Fibroblast of lung (primary cell): ENCODE data around the gene LACC1. TPM values are rescaled to one million over a fixed set of nuclear protein-coding genes. Genes with fewer than 3 reads are reported as not detected.

Experiments
- DNase-seq, 2 donors: peaks; one replicate each; pipeline versions ENCODE4 v3.0.0 to v3.0.0-alpha.2; 2010; ENCODE audit warnings: low read depth in 2 of 2
- H2AFZ ChIP-seq: 2 replicates; pipeline ENCODE4 v1.5.1; 2012; ENCODE audit warnings: low read length, control low read depth, inconsistent platforms
- H3K27ac ChIP-seq: 2 replicates; pipeline ENCODE4 v1.5.1; 2011; ENCODE audit warnings: low read length, control low read depth; ENCODE audit not compliant: insufficient read depth
- H3K27me3 ChIP-seq: 2 replicates; pipeline ENCODE4 v1.5.1; 2011; ENCODE audit warnings: mild to moderate bottlenecking, low read length; ENCODE audit not compliant: control insufficient read depth, insufficient read depth
- H3K36me3 ChIP-seq: 2 replicates; pipeline ENCODE4 v1.5.1; 2011; ENCODE audit warnings: low read length; ENCODE audit not compliant: control insufficient read depth, insufficient read depth
- H3K4me1 ChIP-seq: 2 replicates; pipeline ENCODE4 v1.5.1; 2011; ENCODE audit warnings: low read length; ENCODE audit not compliant: control insufficient read depth, insufficient read depth; ENCODE audit errors: extremely low read depth
- H3K4me2 ChIP-seq: 2 replicates; pipeline ENCODE4 v1.5.1; 2011; ENCODE audit warnings: low read length, control low read depth; ENCODE audit not compliant: insufficient read depth; ENCODE audit errors: extremely low read depth
- H3K4me3 ChIP-seq, 4 experiments: fragments of 200-600 bp in 1 of 4; sonication (generic) in 1 of 4; replicated peaks in 1 of 4; 2 replicates each; pipeline ENCODE4 v1.5.1; 2011 to 2016; ENCODE audit warnings: low read length in 4 of 4, low read depth in 3 of 4, mild to moderate bottlenecking in 3 of 4, control low read depth in 2 of 4, inconsistent platforms in 1 of 4, mixed read lengths in 1 of 4; ENCODE audit not compliant: insufficient read depth in 1 of 4; ENCODE audit errors: control extremely low read depth in 1 of 4
- H3K79me2 ChIP-seq: 2 replicates; pipeline ENCODE4 v1.5.1; 2012; ENCODE audit warnings: mild to moderate bottlenecking, low read length, inconsistent platforms; ENCODE audit not compliant: control insufficient read depth, insufficient read depth
- H3K9ac ChIP-seq: 2 replicates; pipeline ENCODE4 v1.5.1; 2011; ENCODE audit warnings: mild to moderate bottlenecking, low read length, control low read depth; ENCODE audit not compliant: insufficient read depth
- H3K9me3 ChIP-seq: 2 replicates; pipeline ENCODE4 v1.5.1; 2012; ENCODE audit warnings: low read depth, low read length; ENCODE audit not compliant: control insufficient read depth, insufficient read depth
- H4K20me1 ChIP-seq: 2 replicates; pipeline ENCODE4 v1.5.1; 2011; ENCODE audit warnings: low read length; ENCODE audit not compliant: control insufficient read depth, insufficient read depth; ENCODE audit errors: extremely low read depth
- CTCF ChIP-seq, 2 donors: IDR thresholded peaks in 1 of 2; conservative IDR thresholded peaks in 1 of 2; 1 replicate in 1 of 2; 2 replicates in 1 of 2; pipeline ENCODE4 v1.5.1; 2011 to 2012; ENCODE audit warnings: low read length in 2 of 2, control low read depth in 1 of 2, inconsistent platforms in 1 of 2, low read depth in 1 of 2, mild to moderate bottlenecking in 1 of 2
- EZH2 ChIP-seq: IDR thresholded peaks from 2 replicates; pipeline ENCODE4 v1.5.1; 2012; ENCODE audit warnings: low read length, control low read depth, mild to moderate bottlenecking; ENCODE audit errors: missing control alignments
- polyA plus RNA-seq, 2 donors: library from polyadenylated mRNA; depleted of rRNA in 1 of 2; stranded (reverse) in 1 of 2; unstranded in 1 of 2; fragments of >200 nt; gene quantifications; 2 replicates each; pipeline ENCODE4 v1.2.1, GENCODE V29; 2011 to 2012; ENCODE audit warnings: missing spikeins in 1 of 2
- total RNA-seq: library from RNA; depleted of rRNA; stranded (reverse); fragments of >200 nt; gene quantifications from 2 replicates; pipeline ENCODE4 v1.2.1, GENCODE V29; 2014

Gene LACC1
- total and polyA plus RNA-seq, 2 donors (not counting 1 experiment from before 2014, with no cell fraction given): 6.9 to 8.9 TPM

GRCh38 chr13:43861863-43862262, 17.8 kb upstream of the LACC1 start:
- Histone ChIP-seq H2AFZ (no peak overlapping the region), H3K4me2 (no peak overlapping the region), H3K79me2 (no peaks in the 10 kb centered on the region), H3K27me3 (no peaks in the 10 kb centered on the region), H3K9me3 (no peaks in the 10 kb centered on the region), H3K4me1 (peaks cover 3% of the 10 kb centered on the region), H3K27ac (no peak overlapping the region), H4K20me1 (no peaks in the 10 kb centered on the region), H3K4me3 (no peak overlapping the region), H3K9ac (no peak overlapping the region), H3K36me3 (no peaks in the 10 kb centered on the region)
- no peak for DNase-seq
- TF ChIP-seq CTCF (conservative IDR thresholded peaks at IDR 0.05 in 1 of 2, IDR thresholded peaks at IDR 0.05 in 1 of 2; ENCODE audit: low read depth in 1 of 2, low read length in 2 of 2): no peak
- no peak for TF ChIP-seq EZH2

GRCh38 chr13:43864921-43865320, 14.8 kb upstream of the LACC1 start:
- no peaks in the 10 kb centered on the region for H3K9me3 ChIP-seq
- H3K4me1 ChIP-seq: peaks cover 3% of the 10 kb centered on the region
- H3K9ac ChIP-seq: no peak overlapping the region
- H3K27me3 ChIP-seq: no peaks in the 10 kb centered on the region
- no peak for DNase-seq
- H3K79me2 ChIP-seq: no peaks in the 10 kb centered on the region
- no peak overlapping the region for H3K4me2 ChIP-seq
- no peak overlapping the region for H3K27ac ChIP-seq
- no peak overlapping the region for H2AFZ ChIP-seq
- no peak for TF ChIP-seq CTCF (conservative IDR thresholded peaks at IDR 0.05 in 1 of 2, IDR thresholded peaks at IDR 0.05 in 1 of 2; ENCODE audit: low read depth in 1 of 2, low read length in 2 of 2)
- TF ChIP-seq EZH2: no peak
- H3K36me3 ChIP-seq: no peaks in the 10 kb centered on the region
- H3K4me3 ChIP-seq: no peak overlapping the region
- H4K20me1 ChIP-seq: no peaks in the 10 kb centered on the region

- no peak overlapping the region for H3K4me2 ChIP-seq
- no peak overlapping the region for H3K9ac ChIP-seq
- no peak overlapping the region for H3K4me3 ChIP-seq
- peak overlapping the region; percentile 75 for H3K27ac ChIP-seq
- H2AFZ ChIP-seq: peak overlapping the region; percentile 8
- peak; percentile 50 to 74 for DNase-seq
- no peak for TF ChIP-seq CTCF (conservative IDR thresholded peaks at IDR 0.05 in 1 of 2, IDR thresholded peaks at IDR 0.05 in 1 of 2; ENCODE audit: low read depth in 1 of 2, low read length in 2 of 2)
- TF ChIP-seq EZH2: no peak
- H3K27me3 ChIP-seq: no peaks in the 10 kb centered on the region
- H3K9me3 ChIP-seq: no peaks in the 10 kb centered on the region
- H4K20me1 ChIP-seq: no peaks in the 10 kb centered on the region
- H3K4me1 ChIP-seq: peaks cover 3% of the 10 kb centered on the region
- no peaks in the 10 kb centered on the region for H3K36me3 ChIP-seq
- no peaks in the 10 kb centered on the region for H3K79me2 ChIP-seq
Measured at GRCh38 chr13:43865892-43866291, 13.8 kb upstream of the LACC1 start.
